22Rv1 (cell line): ENCODE measurements around the gene MIER3.

Experiments used
- CTCF ChIP-seq: fragments of 450-650 bp; IDR thresholded peaks from 2 replicates; pipeline ENCODE4 v1.5.1; 2017; ENCODE audit warnings: mild to moderate bottlenecking
- ZFX ChIP-seq: fragments of 450-650 bp; IDR thresholded peaks from 2 replicates; pipeline ENCODE4 v1.6.1; 2017; ENCODE audit warnings: antibody characterized with exemption, borderline replicate concordance

GRCh38 chr5:56918054-56918453 is 33.9 kb downstream of the MIER3 start:
- TF ChIP-seq CTCF (no peak), ZFX (no peak)
